Gastrocnemius medialis (tissue), 4 donors: ENCODE data around the gene TEX52. TPM values are rescaled to one million over a fixed set of nuclear protein-coding genes. Genes with fewer than 3 reads are reported as not detected.
A peak's percentile ranks its signal among the peaks of the same experiment; 100 is the strongest.

Experiments used
- ATAC-seq, 2 donors: fragments of 150-250 bp; one replicate each; pipeline ENCODE4 v1.9.1; 2016
- DNase-seq, 2 donors: peaks; one replicate each; pipeline ENCODE4 v3.0.0-alpha.2; 2019
- H3K27ac ChIP-seq, 4 donors: fragments of 200-600 bp; sonication (generic); 1 replicate in 1 of 4; 2 replicates in 3 of 4; pipeline ENCODE4 v1.5.1; 2016 to 2018; ENCODE audit warnings: mild to moderate bottlenecking in 2 of 4, moderate library complexity in 1 of 4
- H3K27me3 ChIP-seq, 3 donors: fragments of 200-600 bp; sonication (generic) in 2 of 3; 1 replicate in 1 of 3; 2 replicates in 2 of 3; pipeline versions ENCODE4 v1.5.1 to v1.6.0; 2016 to 2019; ENCODE audit warnings: mild to moderate bottlenecking in 1 of 3, moderate library complexity in 1 of 3
- H3K36me3 ChIP-seq, 2 donors: fragments of 200-600 bp; sonication (generic) in 1 of 2; one replicate each; pipeline ENCODE4 v1.5.1; 2017 to 2018
- H3K4me1 ChIP-seq, 2 donors: fragments of 200-600 bp; sonication (generic) in 1 of 2; one replicate each; pipeline ENCODE4 v1.5.1; 2016 to 2017; ENCODE audit warnings: mild to moderate bottlenecking in 2 of 2
- H3K4me3 ChIP-seq, 4 donors: fragments of 200-600 bp; sonication (generic) in 3 of 4; 1 replicate in 1 of 4; 2 replicates in 3 of 4; pipeline ENCODE4 v1.5.1; 2016 to 2019; ENCODE audit warnings: mild to moderate bottlenecking in 2 of 4
- H3K9me3 ChIP-seq, 3 donors: fragments of 200-600 bp; sonication (generic) in 2 of 3; 1 replicate in 1 of 3; 2 replicates in 2 of 3; pipeline ENCODE4 v1.5.1; 2016 to 2019
- CTCF ChIP-seq, 5 experiments: fragments of 450-650 bp in 3 of 5; fragments of 200-600 bp in 2 of 5; sonication (generic) in 2 of 5; IDR thresholded peaks in 4 of 5; conservative IDR thresholded peaks in 1 of 5; 1 replicate in 4 of 5; 2 replicates in 1 of 5; pipeline ENCODE4 v1.5.1; 2016 to 2019; ENCODE audit warnings: antibody characterized with exemption in 5 of 5, mild to moderate bottlenecking in 3 of 5, moderate library complexity in 3 of 5
- POLR2A ChIP-seq, 2 donors: fragments of 450-650 bp; IDR thresholded peaks; one replicate each; pipeline ENCODE4 v1.6.1; 2017; ENCODE audit warnings: antibody characterized with exemption in 2 of 2, mild to moderate bottlenecking in 2 of 2, moderate library complexity in 2 of 2
- in situ Hi-C, 4 donors: fragments of 200-750 bp; cut with MboI; loops; one replicate each; pipeline versions ENCODE4 v1.15.0 to v1.8.0; 2017; ENCODE audit warnings: low sequenced_read_pairs in 4 of 4
- intact Hi-C: fragments of 100-400 bp; cut with DNase I; formaldehyde crosslinking; loops from one replicate; pipeline ENCODE4 v1.15.1; 2023; ENCODE audit warnings: low total_unique reads
- total RNA-seq, 4 donors: library from RNA; depleted of rRNA; stranded (reverse); fragments of >200 nt; gene quantifications; one replicate each; pipeline versions ENCODE4 v1.1.0 to v1.2.3, GENCODE V29; 2016

The TEX52 gene
- total RNA-seq, 4 donors from 2014 or later: 0.68 TPM; not detected in 3

GRCh38 chr12:2862876-2863275, 6.0 kb upstream of the TEX52 start:
- intact Hi-C loops: no loop called here
- in situ Hi-C loops: no loop called here
- H3K36me3 ChIP-seq: no peaks in the 10 kb centered on the region

GRCh38 chr12:2860170-2860569, 3.3 kb upstream of the TEX52 start:
- DNase-seq (no peak), ATAC-seq (no peak)
- in situ Hi-C loops: no loop called here
- no peak overlapping the region for H3K4me3 ChIP-seq
- no peaks in the 10 kb centered on the region for H3K9me3 ChIP-seq
- H3K36me3 ChIP-seq: no peaks in the 10 kb centered on the region
- no peak for TF ChIP-seq POLR2A (IDR thresholded peaks at IDR 0.05)
- TF ChIP-seq CTCF (IDR thresholded peaks at IDR 0.05 in 4 of 5, conservative IDR thresholded peaks at IDR 0.05 in 1 of 5): no peak
- H3K4me1 ChIP-seq: peaks cover 13 to 20% of the 10 kb centered on the region in 2 donors
- H3K27ac ChIP-seq: no peak overlapping the region
- intact Hi-C loops: no loop called here
- H3K27me3 ChIP-seq: no peaks in the 10 kb centered on the region

More at GRCh38 chr12:2862876-2863275, 6.0 kb upstream of the TEX52 start:
- Histone ChIP-seq H3K4me3 (no peak overlapping the region), H3K9me3 (no peaks in the 10 kb centered on the region), H3K27ac (peak overlapping the region; percentile 39 to 68 (median 46)), H3K27me3 (no peaks in the 10 kb centered on the region), H3K4me1 (peaks cover 13 to 16% of the 10 kb centered on the region in 2 donors)
- ATAC-seq: peak; percentile 70 to 87
- peak; percentile 22 to 80 for DNase-seq
- TF ChIP-seq POLR2A (IDR thresholded peaks at IDR 0.05) (no peak), CTCF (IDR thresholded peaks at IDR 0.05 in 4 of 5, conservative IDR thresholded peaks at IDR 0.05 in 1 of 5) (no peak)

GRCh38 chr12:2858944-2859421, 2.1 kb upstream of the TEX52 start:
- DNase-seq: no peak
- in situ Hi-C loops: loop anchor here in 1 of 4 donors (10.0 kb wide), 1 partner anchor 176 kb away; no protein-coding TSS in a partner anchor

GRCh38 chr12:2858334-2858733, 1.5 kb upstream of the TEX52 start:
- Histone ChIP-seq H3K36me3 (no peaks in the 10 kb centered on the region), H3K9me3 (no peaks in the 10 kb centered on the region), H3K27me3 (no peaks in the 10 kb centered on the region), H3K4me3 (no peak overlapping the region), H3K27ac (peak overlapping the region; percentile 73 to 78 (median 76)), H3K4me1 (peaks cover 13 to 20% of the 10 kb centered on the region in 2 donors)
- in situ Hi-C loops (loop anchor here in 1 of 4 donors (10.0 kb wide), 1 partner anchor 176 kb away; no protein-coding TSS in a partner anchor), intact Hi-C loops (loop anchor here (10.0 kb wide), 1 partner anchor 186 kb away; no protein-coding TSS in a partner anchor)
- peak; percentile 74 to 88 for ATAC-seq
- peak; percentile 52 to 75 for DNase-seq
- no peak for TF ChIP-seq CTCF (IDR thresholded peaks at IDR 0.05 in 4 of 5, conservative IDR thresholded peaks at IDR 0.05 in 1 of 5)
- peak; percentile 27 to 49 for TF ChIP-seq POLR2A (IDR thresholded peaks at IDR 0.05)

More at GRCh38 chr12:2858944-2859421, 2.1 kb upstream of the TEX52 start:
- Histone ChIP-seq H3K4me3 (no peak overlapping the region), H3K27me3 (no peaks in the 10 kb centered on the region), H3K4me1 (peaks cover 13 to 20% of the 10 kb centered on the region in 2 donors), H3K9me3 (no peaks in the 10 kb centered on the region), H3K27ac (peak overlapping the region; percentile 73 to 78 (median 76)), H3K36me3 (no peaks in the 10 kb centered on the region)
- intact Hi-C loops: loop anchor here (10.0 kb wide), 1 partner anchor 186 kb away; no protein-coding TSS in a partner anchor
- TF ChIP-seq CTCF (IDR thresholded peaks at IDR 0.05 in 4 of 5, conservative IDR thresholded peaks at IDR 0.05 in 1 of 5) (no peak), POLR2A (IDR thresholded peaks at IDR 0.05) (no peak)
- no peak for ATAC-seq
